ENCODE results near the gene TTC17.

GRCh38 chr11:43541993-43542392, 183.3 kb downstream of the TTC17 start:
- TF ChIP-seq, protein P1, sequence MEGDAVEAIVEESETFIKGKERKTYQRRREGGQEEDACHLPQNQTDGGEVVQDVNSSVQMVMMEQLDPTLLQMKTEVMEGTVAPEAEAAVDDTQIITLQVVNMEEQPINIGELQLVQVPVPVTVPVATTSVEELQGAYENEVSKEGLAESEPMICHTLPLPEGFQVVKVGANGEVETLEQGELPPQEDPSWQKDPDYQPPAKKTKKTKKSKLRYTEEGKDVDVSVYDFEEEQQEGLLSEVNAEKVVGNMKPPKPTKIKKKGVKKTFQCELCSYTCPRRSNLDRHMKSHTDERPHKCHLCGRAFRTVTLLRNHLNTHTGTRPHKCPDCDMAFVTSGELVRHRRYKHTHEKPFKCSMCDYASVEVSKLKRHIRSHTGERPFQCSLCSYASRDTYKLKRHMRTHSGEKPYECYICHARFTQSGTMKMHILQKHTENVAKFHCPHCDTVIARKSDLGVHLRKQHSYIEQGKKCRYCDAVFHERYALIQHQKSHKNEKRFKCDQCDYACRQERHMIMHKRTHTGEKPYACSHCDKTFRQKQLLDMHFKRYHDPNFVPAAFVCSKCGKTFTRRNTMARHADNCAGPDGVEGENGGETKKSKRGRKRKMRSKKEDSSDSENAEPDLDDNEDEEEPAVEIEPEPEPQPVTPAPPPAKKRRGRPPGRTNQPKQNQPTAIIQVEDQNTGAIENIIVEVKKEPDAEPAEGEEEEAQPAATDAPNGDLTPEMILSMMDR (conservative IDR thresholded peaks at IDR 0.05; ENCODE audit: low read depth, low read length), result no peak
- TF ChIP-seq EZH2 (IDR thresholded peaks at IDR 0.05; ENCODE audit: low read length, unreplicated experiment), result no peak

Measured in PC-3 (cell line).